K562 (cell line): ENCODE measurements around the gene TM4SF18. TPM values are rescaled to one million over a fixed set of nuclear protein-coding genes. Genes with fewer than 3 reads are reported as not detected.
"Not testable (repeated sequence)": the region's sequence is repeated elsewhere in the genome, so short reads cannot be mapped to it uniquely, and the experiment has no call there.

Experiments used
- ATAC-seq: fragments of 200-7000 bp; cut with Tn5 transposase; 3 replicates; pipeline ENCODE4 v1.9.1; 2020; ENCODE audit warnings: moderate library complexity
- BruUV-seq: library from RNA; stranded (reverse); fragments of 400-500 nt; replicated peaks from 2 replicates; lab custom pipeline; 2021; lab: Mats Ljungman, UMichigan
- CTCF ChIA-PET: fragments of 300-600 bp; formaldehyde crosslinking; extraction: SDS; loops from one replicate; lab custom pipeline; 2021; ENCODE audit warnings: low intra/inter-chr PET ratio; lab: Yijun Ruan, JAX
- POLR2A ChIA-PET: fragments of 300-600, 350-650 bp; sonication (Branson Sonifier 250); formaldehyde crosslinking; extraction: SDS; loops from one replicate; lab custom pipeline; 2021; ENCODE audit warnings: antibody characterized with exemption, inconsistent platforms; lab: Yijun Ruan, JAX
- DNase-seq, 4 experiments: peaks; one replicate each; pipeline versions ENCODE4 v3.0.0 to v3.0.0-alpha.2; 2011 to 2018; ENCODE audit warnings: low spot score in 3 of 4, mixed read lengths in 3 of 4; ENCODE audit errors: extremely low read depth in 1 of 4
- FAIRE-seq: peaks from 2 replicates; lab custom pipeline; 2011; peaks lifted over from hg19 to GRCh38; lab: Jason Lieb, UNC
- H2AFZ ChIP-seq: 2 replicates; pipeline ENCODE4 v1.6.0; 2011; ENCODE audit warnings: low read depth, low read length, control low read depth, inconsistent platforms
- H3K27ac ChIP-seq: fragments of 200-600 bp; 3 replicates; pipeline ENCODE4 v1.8.0; 2011; ENCODE audit warnings: low read depth, mild to moderate bottlenecking, control low read depth, inconsistent platforms, low read length, moderate library complexity, mixed read lengths; ENCODE audit errors: extremely low read depth
- H3K27me3 ChIP-seq, 2 experiments: fragments of 300-600 bp in 1 of 2; 2 replicates in 1 of 2; 3 replicates in 1 of 2; pipeline versions ENCODE4 v1.6.0 to v1.8.0; 2011; ENCODE audit warnings: inconsistent platforms in 2 of 2, low read length in 2 of 2, mild to moderate bottlenecking in 1 of 2, mixed read lengths in 1 of 2, moderate library complexity in 1 of 2; ENCODE audit not compliant: control insufficient read depth in 2 of 2, insufficient read depth in 2 of 2
- H3K36me3 ChIP-seq: fragments of 300-600 bp; 3 replicates; pipeline ENCODE4 v1.8.0; 2011; ENCODE audit warnings: mild to moderate bottlenecking, low read length, inconsistent platforms; ENCODE audit not compliant: control insufficient read depth, insufficient read depth
- H3K4me1 ChIP-seq, 2 experiments: fragments of 200-600 bp in 1 of 2; replicated peaks in 1 of 2; 2 replicates in 1 of 2; 3 replicates in 1 of 2; pipeline versions ENCODE4 v1.5.1 to v1.8.0; 2011; ENCODE audit warnings: inconsistent platforms in 2 of 2, low read length in 2 of 2, mild to moderate bottlenecking in 1 of 2, mixed read lengths in 1 of 2, moderate library complexity in 1 of 2; ENCODE audit not compliant: control insufficient read depth in 2 of 2, insufficient read depth in 2 of 2
- H3K4me2 ChIP-seq: 2 replicates; pipeline ENCODE4 v1.6.1; 2011; ENCODE audit warnings: low read length, control low read depth, inconsistent platforms, mixed read lengths; ENCODE audit not compliant: insufficient read depth
- H3K4me3 ChIP-seq: fragments of 200-600 bp; sonication (generic), shearing (Covaris generic); 2 replicates; pipeline ENCODE4 v1.5.1; 2016; ENCODE audit warnings: control low read depth, inconsistent platforms
- H3K79me2 ChIP-seq: fragments of 200-600 bp; 3 replicates; pipeline ENCODE4 v1.8.0; 2011; ENCODE audit warnings: low read length, inconsistent platforms; ENCODE audit not compliant: control insufficient read depth, insufficient read depth
- H3K9ac ChIP-seq, 2 experiments: 2 replicates each; pipeline versions ENCODE4 v1.6.0 to v1.6.1; 2011; ENCODE audit warnings: low read depth in 2 of 2, low read length in 2 of 2, control low read depth in 1 of 2, inconsistent platforms in 1 of 2, mild to moderate bottlenecking in 1 of 2, mixed read lengths in 1 of 2; ENCODE audit not compliant: insufficient read depth in 1 of 2
- H3K9me1 ChIP-seq: one replicate; pipeline ENCODE4 v1.6.0; 2011; ENCODE audit warnings: inconsistent platforms, mild to moderate bottlenecking, low read length, moderate library complexity; ENCODE audit not compliant: control insufficient read depth, insufficient read depth
- H3K9me3 ChIP-seq: replicated peaks from 2 replicates; pipeline ENCODE4 v1.5.1; 2011; ENCODE audit warnings: low read depth, low read length, inconsistent platforms; ENCODE audit not compliant: control insufficient read depth, insufficient read depth
- H4K20me1 ChIP-seq: replicated peaks from 2 replicates; pipeline ENCODE4 v1.6.1; 2011; ENCODE audit warnings: low read length, inconsistent platforms, mixed read lengths; ENCODE audit not compliant: control insufficient read depth, insufficient read depth
- LCOR ChIP-seq: sonication (generic); formaldehyde crosslinking; IDR thresholded peaks from 2 replicates; pipeline ENCODE4 v1.8.0; 2022; ENCODE audit warnings: mild to moderate bottlenecking, missing genetic modification reagents
- MCM5 ChIP-seq: fragments of 450-650 bp; IDR thresholded peaks from 2 replicates; pipeline ENCODE4 v1.6.1; 2016; ENCODE audit warnings: low read depth
- MECOM ChIP-seq: fragments of 250-450 bp; sonication (Bioruptor Pico); IDR thresholded peaks from 2 replicates; pipeline ENCODE4 v1.8.0; 2022; ENCODE audit warnings: inconsistent platforms
- MTA2 ChIP-seq: fragments of 450-650 bp; IDR thresholded peaks from 2 replicates; pipeline ENCODE4 v1.6.1; 2016; ENCODE audit warnings: low read depth
- POLR2AphosphoS5 ChIP-seq: IDR thresholded peaks from 2 replicates; pipeline ENCODE4 v1.6.1; 2011; ENCODE audit warnings: mild to moderate bottlenecking, low read depth, low read length, moderate library complexity; ENCODE audit not compliant: control insufficient read depth, insufficient read depth
- SMARCC2 ChIP-seq: fragments of 450-650 bp; IDR thresholded peaks from 2 replicates; pipeline ENCODE4 v1.6.1; 2017; ENCODE audit warnings: antibody characterized with exemption, moderate library complexity, mild to moderate bottlenecking, low read depth
- ZC3H8 ChIP-seq: fragments of 450-650 bp; IDR thresholded peaks from 2 replicates; pipeline ENCODE4 v1.6.1; 2017
- ZNF146 ChIP-seq: IDR thresholded peaks from one replicate; pipeline ENCODE4 v1.6.1; 2018; ENCODE audit warnings: missing compliant biosample characterization; ENCODE audit not compliant: unreplicated experiment
- ZNF347 ChIP-seq: fragments of 450-650 bp; formaldehyde crosslinking; IDR thresholded peaks from 2 replicates; pipeline ENCODE4 v1.4.0; 2020; ENCODE audit warnings: low read depth, mild to moderate bottlenecking, moderate library complexity
- ZNF444 ChIP-seq: fragments of 250-450 bp; sonication (Bioruptor Pico); IDR thresholded peaks from 2 replicates; pipeline ENCODE4 v1.4.0; 2020; ENCODE audit warnings: mild to moderate bottlenecking, moderate library complexity
- ZNF551 ChIP-seq: fragments of 250-450 bp; sonication (Bioruptor Pico); IDR thresholded peaks from 2 replicates; pipeline ENCODE4 v1.5.0; 2021; ENCODE audit warnings: mild to moderate bottlenecking, moderate library complexity
- ZNF586 ChIP-seq: fragments of 450-650 bp; formaldehyde crosslinking; conservative IDR thresholded peaks from 2 replicates; pipeline ENCODE4 v1.4.0; 2020; ENCODE audit warnings: mild to moderate bottlenecking, moderate library complexity
- WGBS: fragments of 100-300 bp; shearing (Covaris generic); methylation state at CpG from one replicate; pipeline ENCODE4 v1.1.6; 2016; ENCODE audit warnings: low coverage, mixed read lengths; ENCODE audit not compliant: insufficient coverage; ENCODE audit errors: missing lambda C conversion rate; 5-methylcytosine and 5-hydroxymethylcytosine counted together
- in situ Hi-C: fragments of 300-500 bp; cut with MboI; formaldehyde crosslinking; loops from 4 replicates; pipeline ENCODE4 v1.15.0; 2018; ENCODE audit warnings: inconsistent platforms, mixed read lengths
- intact Hi-C: fragments of 100-400 bp; cut with micrococcal nuclease; formaldehyde crosslinking; loops from 2 replicates; pipeline ENCODE4 v1.14.2; 2022
- polyA plus RNA-seq, 8 experiments: library from polyadenylated mRNA; depleted of rRNA in 4 of 8; stranded (reverse) in 5 of 8; unstranded in 3 of 8; fragments of >200 nt; fragmentation: Nextera tagmentation in 2 of 8; fragmentation: Illumina TruSeq in 1 of 8; extraction: Ambion mirVana in 2 of 8; extraction: Trizol in 1 of 8; gene quantifications; 2 replicates each; pipeline versions ENCODE4 v1.2.1 to v1.2.3, GENCODE V29; 2011 to 2014; ENCODE audit warnings: inconsistent platforms in 1 of 8, missing spikeins in 1 of 8
- total RNA-seq, 7 experiments: library from RNA; depleted of rRNA in 6 of 7; stranded (reverse); fragments of >200 nt in 6 of 7; fragmentation: Illumina TruSeq in 2 of 7; extraction: Trizol in 2 of 7; gene quantifications; 2 replicates each; pipeline versions ENCODE4 v1.2.1 to v1.2.3, GENCODE V29; 2011 to 2021; ENCODE audit warnings: low replicate concordance in 1 of 7
- TF ChIP-seq, protein P1 (sequence below): fragments of 250-450 bp; sonication (Bioruptor Pico); IDR thresholded peaks from 2 replicates; pipeline ENCODE4 v1.5.0; 2021; ENCODE audit warnings: mild to moderate bottlenecking, moderate library complexity

The TM4SF18 gene
- total and polyA plus RNA-seq, 9 of the 15 experiments (the other 6 are each of a cell fraction or from before 2014, with no cell fraction given), result not detected

DNA sequence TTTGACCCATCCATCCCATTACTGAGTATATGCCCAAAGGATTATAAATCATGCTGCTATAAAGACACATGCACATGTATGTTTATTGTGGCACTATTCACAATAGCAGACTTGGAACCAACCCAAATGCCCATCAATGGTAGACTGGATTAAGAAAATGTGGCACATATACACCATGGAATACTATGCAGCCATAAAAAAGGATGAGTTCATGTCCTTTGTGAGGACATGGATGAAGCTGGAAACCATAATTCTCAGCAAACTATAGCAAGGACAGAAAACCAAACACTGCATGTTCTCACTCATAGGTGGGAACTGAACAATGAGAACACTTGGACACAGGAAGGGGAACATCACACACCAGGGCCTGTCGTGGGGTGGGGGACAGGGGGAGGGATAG, 4.0 kb upstream of the TM4SF18 start:
- H3K27ac ChIP-seq, H3K9me3 ChIP-seq, POLR2A ChIA-PET, in situ Hi-C loops, intact Hi-C loops, H3K9me1 ChIP-seq, H3K79me2 ChIP-seq, H3K36me3 ChIP-seq, BruUV-seq, H3K9ac ChIP-seq, H4K20me1 ChIP-seq, ATAC-seq, DNase-seq, H3K27me3 ChIP-seq, H3K4me1 ChIP-seq: not testable (repeated sequence)
- TF ChIP-seq ZNF146 (CRISPR knock-in tag), result peak; percentile 39
- TF ChIP-seq, all 486 proteins: peak for 1; not testable (repeated sequence) for 485
- CTCF ChIA-PET, FAIRE-seq, H2AFZ ChIP-seq, H3K4me2 ChIP-seq, H3K4me3 ChIP-seq: not testable (repeated sequence)
- WGBS, result 0% methylated on average over 1 of the region's 1 CpG

DNA sequence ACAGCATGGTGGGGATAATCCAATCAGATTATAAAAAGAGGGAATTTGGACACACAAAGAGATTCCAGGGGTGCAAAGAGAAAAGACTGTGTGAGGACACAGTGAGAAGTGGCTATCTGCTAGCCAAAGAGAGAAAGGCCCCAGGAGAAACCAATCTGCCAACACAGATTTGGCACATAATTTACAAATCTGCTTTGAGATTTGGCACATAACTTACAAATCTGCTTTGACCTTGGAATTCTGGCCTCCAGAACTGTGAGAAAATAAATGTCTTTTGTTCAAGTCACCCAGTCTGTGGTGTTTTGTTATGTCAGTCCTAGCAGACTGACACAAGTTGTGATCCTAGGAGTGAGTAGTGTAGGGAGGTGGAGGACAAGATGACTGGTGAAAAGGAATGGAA, 3.5 kb upstream of the TM4SF18 start:
- ATAC-seq (no peak), FAIRE-seq (no peak), DNase-seq (no peak)
- H3K36me3 ChIP-seq, result no peaks in the 10 kb centered on the region
- no peaks in the 10 kb centered on the region for H3K9me1 ChIP-seq
- H3K9me3 ChIP-seq, result no peaks in the 10 kb centered on the region
- intact Hi-C loops (no loop called here), in situ Hi-C loops (no loop called here)
- H3K79me2 ChIP-seq, result no peaks in the 10 kb centered on the region
- no TSS peak for BruUV-seq
- no peak overlapping the region for H3K4me3 ChIP-seq
- H2AFZ ChIP-seq, result no peak overlapping the region
- H3K27me3 ChIP-seq, result no peaks in the 10 kb centered on the region; a peak in 1 of 5 replicates
- no peak overlapping the region for H3K4me2 ChIP-seq
- no peak overlapping the region for H3K27ac ChIP-seq
- no peak overlapping the region for H3K9ac ChIP-seq
- CTCF ChIA-PET, result no interaction called here
- no peaks in the 10 kb centered on the region for H3K4me1 ChIP-seq
- no peaks in the 10 kb centered on the region for H4K20me1 ChIP-seq
- POLR2A ChIA-PET, result no interaction called here
- TF ChIP-seq ZNF444 (CRISPR knock-in tag), result no peak
- no peak for TF ChIP-seq ZNF551
- no peak for TF ChIP-seq SMARCC2
- no peak for TF ChIP-seq LCOR (CRISPR knock-in tag)
- TF ChIP-seq ZC3H8, result no peak
- TF ChIP-seq, protein P1, sequence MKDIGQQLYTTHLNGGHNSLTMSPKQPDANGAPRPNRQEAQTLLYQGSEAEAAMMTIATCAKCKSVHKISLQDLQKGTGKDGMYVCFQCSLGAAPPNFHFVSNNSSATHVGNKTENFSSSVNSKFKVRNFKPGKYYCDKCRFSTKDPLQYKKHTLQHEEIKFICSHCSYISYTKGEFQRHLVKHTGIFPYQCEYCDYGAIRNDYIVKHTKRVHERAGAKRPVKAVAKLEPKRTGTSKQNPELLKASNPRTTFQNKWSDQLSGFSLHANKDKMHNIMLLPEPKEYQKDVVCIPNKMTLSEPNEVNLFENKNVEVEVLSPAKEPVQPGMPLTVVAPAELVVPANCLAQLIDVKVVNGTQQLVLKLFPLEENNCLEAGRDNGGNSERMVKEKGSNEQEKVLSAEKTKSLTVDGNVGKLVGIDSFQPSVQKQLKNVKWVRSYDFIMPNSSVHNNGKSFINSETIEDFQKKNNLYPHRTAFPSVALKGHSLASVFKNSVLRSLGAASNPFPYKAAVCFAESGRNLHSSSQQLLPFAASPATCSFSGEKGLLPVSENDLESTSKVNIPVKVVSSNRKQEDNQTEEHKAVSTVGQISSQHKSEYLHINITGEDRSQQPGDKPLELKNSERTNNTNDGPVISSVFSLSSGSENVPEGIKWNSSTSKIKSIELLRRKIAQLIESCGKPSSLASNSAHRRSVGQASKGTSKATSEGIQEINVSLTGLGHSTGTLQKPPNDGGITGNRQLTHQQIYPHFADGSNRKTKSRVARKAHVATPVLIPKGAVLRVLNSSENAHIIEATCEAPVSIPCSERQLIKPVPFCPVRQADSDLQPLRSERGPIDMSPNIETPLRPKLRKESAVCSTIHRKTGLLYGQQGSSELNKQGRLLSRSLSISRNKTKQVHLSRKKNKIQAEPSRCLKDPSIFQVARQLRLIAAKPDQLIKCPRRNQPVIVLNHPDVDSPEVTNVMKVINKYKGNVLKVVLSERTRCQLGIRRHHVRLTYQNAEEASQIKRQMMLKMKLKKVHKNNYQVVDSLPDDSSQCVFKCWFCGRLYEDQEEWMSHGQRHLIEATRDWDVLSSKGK (CRISPR knock-in tag), result no peak
- TF ChIP-seq ZNF347 (CRISPR knock-in tag), result no peak
- no peak for TF ChIP-seq ZNF586 (CRISPR knock-in tag)
- no peak for TF ChIP-seq POLR2AphosphoS5
- TF ChIP-seq MECOM, result no peak
- TF ChIP-seq MTA2, result no peak
- no peak for TF ChIP-seq MCM5
